SK-N-SH (cell line): ENCODE data around the gene CNGA2. TPM values are rescaled to one million over a fixed set of nuclear protein-coding genes. Genes with fewer than 3 reads are reported as not detected.

Source experiments
- CTCF ChIA-PET: fragments of 300-600, 350-600 bp; formaldehyde crosslinking; extraction: SDS; loops from one replicate; lab custom pipeline; 2021; lab: Yijun Ruan, JAX
- POLR2A ChIA-PET: fragments of 350-600 bp; sonication (Branson Sonifier 250); formaldehyde crosslinking; extraction: SDS; loops from one replicate; lab custom pipeline; 2020; ENCODE audit warnings: antibody characterized with exemption, inconsistent platforms; lab: Yijun Ruan, JAX
- DNase-seq: peaks from one replicate; pipeline ENCODE4 v3.0.0; 2012
- H2AFZ ChIP-seq: fragments of 200-600 bp; sonication (generic); 2 replicates; pipeline ENCODE4 v1.8.1; 2016; ENCODE audit warnings: antibody characterized with exemption, mild to moderate bottlenecking, low read depth
- H3F3A ChIP-seq: fragments of 200-600 bp; sonication (generic); replicated peaks from 2 replicates; pipeline ENCODE3; 2016; ENCODE audit warnings: antibody characterized with exemption, mild to moderate bottlenecking; ENCODE audit not compliant: insufficient read depth
- H3K27ac ChIP-seq, 2 experiments: fragments of 200-500 bp in 1 of 2; fragments of 200-600 bp in 1 of 2; sonication (Bioruptor generic) in 1 of 2; sonication (generic), shearing (Covaris generic) in 1 of 2; 2 replicates each; pipeline versions ENCODE4 v1.5.1 to v1.6.1; 2014 to 2016; ENCODE audit warnings: low read depth in 2 of 2, inconsistent platforms in 1 of 2, low read length in 1 of 2, mild to moderate bottlenecking in 1 of 2, mixed read lengths in 1 of 2
- H3K27me3 ChIP-seq: fragments of 200-600 bp; sonication (generic), shearing (Covaris generic); 2 replicates; pipeline ENCODE4 v1.6.1; 2016; ENCODE audit warnings: mixed run types; ENCODE audit not compliant: insufficient read depth
- H3K36me3 ChIP-seq, 2 experiments: fragments of 200-500 bp in 1 of 2; fragments of 200-600 bp in 1 of 2; sonication (Bioruptor generic) in 1 of 2; sonication (generic) in 1 of 2; replicated peaks in 1 of 2; 2 replicates each; pipeline versions ENCODE3 to v1.5.1; 2014 to 2016; ENCODE audit warnings: low read length in 1 of 2, mild to moderate bottlenecking in 1 of 2; ENCODE audit not compliant: insufficient read depth in 2 of 2, control insufficient read depth in 1 of 2
- H3K4me1 ChIP-seq, 2 experiments: fragments of 200-500 bp in 1 of 2; fragments of 200-600 bp in 1 of 2; sonication (Bioruptor generic) in 1 of 2; sonication (generic), shearing (Covaris generic) in 1 of 2; 2 replicates each; pipeline versions ENCODE4 v1.5.1 to v1.6.1; 2014 to 2016; ENCODE audit warnings: low read depth in 1 of 2, low read length in 1 of 2, mixed run types in 1 of 2; ENCODE audit not compliant: insufficient read depth in 2 of 2, control insufficient read depth in 1 of 2
- H3K4me2 ChIP-seq: fragments of 200-600 bp; sonication (generic), shearing (Covaris generic); 2 replicates; pipeline ENCODE4 v1.6.1; 2017; ENCODE audit warnings: mixed run types
- H3K4me3 ChIP-seq, 2 experiments: fragments of 200-500 bp in 1 of 2; fragments of 200-600 bp in 1 of 2; sonication (Bioruptor generic) in 1 of 2; sonication (generic), shearing (Covaris generic) in 1 of 2; 2 replicates each; pipeline versions ENCODE4 v1.5.1 to v1.8.1; 2014 to 2016; ENCODE audit warnings: low read depth in 2 of 2, inconsistent platforms in 1 of 2, low read length in 1 of 2, mild to moderate bottlenecking in 1 of 2, mixed read lengths in 1 of 2, moderate library complexity in 1 of 2
- H3K79me2 ChIP-seq: fragments of 200-600 bp; sonication (generic); 2 replicates; pipeline ENCODE4 v1.8.1; 2017; ENCODE audit warnings: mild to moderate bottlenecking; ENCODE audit not compliant: insufficient read depth
- H3K9ac ChIP-seq: fragments of 200-600 bp; sonication (generic); 2 replicates; pipeline ENCODE4 v1.6.1; 2017; ENCODE audit warnings: mixed run types
- H3K9me2 ChIP-seq: fragments of 200-600 bp; sonication (generic); 2 replicates; pipeline ENCODE4 v1.6.1; 2017; ENCODE audit warnings: mixed run types
- H3K9me3 ChIP-seq: fragments of 200-600 bp; sonication (generic); 2 replicates; pipeline ENCODE4 v1.6.1; 2017; ENCODE audit warnings: mixed run types, mild to moderate bottlenecking, moderate library complexity
- H4K20me1 ChIP-seq: fragments of 200-600 bp; sonication (generic); 2 replicates; pipeline ENCODE4 v1.6.1; 2017; ENCODE audit warnings: mild to moderate bottlenecking, mixed run types; ENCODE audit not compliant: insufficient read depth
- FOXJ3 ChIP-seq: sonication (generic); formaldehyde crosslinking; IDR thresholded peaks from 2 replicates; pipeline ENCODE4 v1.5.1; 2020; ENCODE audit warnings: mild to moderate bottlenecking, missing genetic modification reagents
- JUND ChIP-seq: IDR thresholded peaks from 2 replicates; pipeline ENCODE4 v1.4.0; 2012
- NFIC ChIP-seq: IDR thresholded peaks from 2 replicates; pipeline ENCODE4 v1.4.0; 2012; ENCODE audit warnings: borderline replicate concordance
- NRF1 ChIP-seq: IDR thresholded peaks from 2 replicates; pipeline ENCODE4 v1.6.1; 2012; ENCODE audit warnings: low read depth, mild to moderate bottlenecking, low read length
- RXRA ChIP-seq: IDR thresholded peaks from 2 replicates; pipeline ENCODE4 v1.4.0; 2012; ENCODE audit warnings: low read depth, mild to moderate bottlenecking, borderline replicate concordance
- TCF12 ChIP-seq: IDR thresholded peaks from 2 replicates; pipeline ENCODE4 v1.4.0; 2012
- TEAD4 ChIP-seq: IDR thresholded peaks from 2 replicates; pipeline ENCODE4 v1.4.0; 2012; ENCODE audit warnings: mild to moderate bottlenecking, borderline replicate concordance; ENCODE audit not compliant: insufficient read depth
- YY1 ChIP-seq: IDR thresholded peaks from 2 replicates; pipeline ENCODE4 v1.4.0; 2012; ENCODE audit warnings: low read depth, mild to moderate bottlenecking
- WGBS: methylation state at CpG from one replicate; pipeline ENCODE4 v1.1.6; 2017; ENCODE audit warnings: low lambda C conversion rate; 5-methylcytosine and 5-hydroxymethylcytosine counted together
- polyA plus RNA-seq, 3 experiments: library from polyadenylated mRNA; depleted of rRNA; stranded (reverse); fragments of >200 nt; gene quantifications; 2 replicates each; pipeline ENCODE4 v1.2.3, GENCODE V29; 2012
- TF ChIP-seq, protein P1 (sequence below): IDR thresholded peaks from 2 replicates; pipeline ENCODE4 v1.4.0; 2012; ENCODE audit warnings: low read depth, borderline replicate concordance
- TF ChIP-seq, protein P2 (sequence below): IDR thresholded peaks from 2 replicates; pipeline ENCODE4 v1.4.0; 2012; ENCODE audit warnings: low read depth, borderline replicate concordance
- TF ChIP-seq, protein P3 (sequence below): IDR thresholded peaks from 2 replicates; pipeline ENCODE4 v1.6.1; 2012; ENCODE audit warnings: mild to moderate bottlenecking, low read depth, low read length, moderate library complexity
- TF ChIP-seq, protein P4 (sequence below): IDR thresholded peaks from 2 replicates; pipeline ENCODE4 v1.4.0; 2012; ENCODE audit warnings: low read depth

The CNGA2 gene
- polyA plus RNA-seq, 1 of the 3 experiments (the other 2 are of a cell fraction) = not detected

DNA sequence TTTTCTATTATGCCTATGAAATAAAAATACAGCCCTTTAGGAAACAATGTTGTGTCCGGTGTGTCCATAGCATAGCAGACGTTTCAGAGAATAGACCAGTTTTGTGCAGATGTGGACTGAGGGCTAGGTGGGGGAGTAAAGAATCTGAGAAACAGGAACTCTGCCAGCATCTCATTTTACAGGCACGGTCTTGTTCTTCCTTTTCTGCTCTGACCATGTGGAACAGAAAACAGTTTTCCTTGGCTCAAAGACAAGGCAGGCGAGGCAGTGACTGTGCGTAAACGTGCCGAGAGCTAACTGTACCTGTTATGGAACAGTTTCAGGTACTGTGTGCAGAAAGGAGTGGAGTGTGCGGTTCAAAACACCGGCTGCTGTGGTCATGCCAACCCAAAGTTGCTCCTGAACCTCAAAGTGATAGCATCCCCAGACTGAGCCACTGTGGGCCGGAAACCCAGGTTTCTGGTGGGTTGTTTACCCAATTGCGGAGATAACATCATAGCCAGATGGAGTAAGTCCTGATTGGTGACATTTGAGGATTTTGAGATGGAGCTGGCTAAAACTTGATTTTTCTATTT lies 20.2 kb downstream of the CNGA2 start:
- H3F3A ChIP-seq = no peaks in the 10 kb centered on the region
- no peaks in the 10 kb centered on the region for H3K9me2 ChIP-seq
- 21% methylated on average over 11 of the region's 11 CpGs for WGBS
- H3K27me3 ChIP-seq = peaks cover 27% of the 10 kb centered on the region; the same call in 1 of the 2 replicates
- H3K36me3 ChIP-seq = no peaks in the 10 kb centered on the region
- no peak overlapping the region for H3K4me2 ChIP-seq
- no peak overlapping the region for H3K9ac ChIP-seq
- no peaks in the 10 kb centered on the region for H4K20me1 ChIP-seq
- no peaks in the 10 kb centered on the region for H3K9me3 ChIP-seq
- H3K79me2 ChIP-seq = no peaks in the 10 kb centered on the region
- CTCF ChIA-PET = interaction anchor here (1.2 to 3.5 kb wide), 2 partner anchors 878 to 881 kb away, joined by 3 to 11 read pairs; no protein-coding TSS in a partner anchor
- H3K27ac ChIP-seq = no peak overlapping the region
- H2AFZ ChIP-seq = no peak overlapping the region
- H3K4me3 ChIP-seq = no peak overlapping the region
- no peak for DNase-seq
- H3K4me1 ChIP-seq = no peaks in the 10 kb centered on the region
- TF ChIP-seq TEAD4 (no peak), TCF12 (no peak), YY1 (no peak), RXRA (no peak), NRF1 (no peak)
- TF ChIP-seq, protein P1, sequence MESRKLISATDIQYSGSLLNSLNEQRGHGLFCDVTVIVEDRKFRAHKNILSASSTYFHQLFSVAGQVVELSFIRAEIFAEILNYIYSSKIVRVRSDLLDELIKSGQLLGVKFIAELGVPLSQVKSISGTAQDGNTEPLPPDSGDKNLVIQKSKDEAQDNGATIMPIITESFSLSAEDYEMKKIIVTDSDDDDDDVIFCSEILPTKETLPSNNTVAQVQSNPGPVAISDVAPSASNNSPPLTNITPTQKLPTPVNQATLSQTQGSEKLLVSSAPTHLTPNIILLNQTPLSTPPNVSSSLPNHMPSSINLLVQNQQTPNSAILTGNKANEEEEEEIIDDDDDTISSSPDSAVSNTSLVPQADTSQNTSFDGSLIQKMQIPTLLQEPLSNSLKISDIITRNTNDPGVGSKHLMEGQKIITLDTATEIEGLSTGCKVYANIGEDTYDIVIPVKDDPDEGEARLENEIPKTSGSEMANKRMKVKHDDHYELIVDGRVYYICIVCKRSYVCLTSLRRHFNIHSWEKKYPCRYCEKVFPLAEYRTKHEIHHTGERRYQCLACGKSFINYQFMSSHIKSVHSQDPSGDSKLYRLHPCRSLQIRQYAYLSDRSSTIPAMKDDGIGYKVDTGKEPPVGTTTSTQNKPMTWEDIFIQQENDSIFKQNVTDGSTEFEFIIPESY = no peak
- TF ChIP-seq, all 33 proteins: peak for 0
- POLR2A ChIA-PET = no interaction called here

DNA sequence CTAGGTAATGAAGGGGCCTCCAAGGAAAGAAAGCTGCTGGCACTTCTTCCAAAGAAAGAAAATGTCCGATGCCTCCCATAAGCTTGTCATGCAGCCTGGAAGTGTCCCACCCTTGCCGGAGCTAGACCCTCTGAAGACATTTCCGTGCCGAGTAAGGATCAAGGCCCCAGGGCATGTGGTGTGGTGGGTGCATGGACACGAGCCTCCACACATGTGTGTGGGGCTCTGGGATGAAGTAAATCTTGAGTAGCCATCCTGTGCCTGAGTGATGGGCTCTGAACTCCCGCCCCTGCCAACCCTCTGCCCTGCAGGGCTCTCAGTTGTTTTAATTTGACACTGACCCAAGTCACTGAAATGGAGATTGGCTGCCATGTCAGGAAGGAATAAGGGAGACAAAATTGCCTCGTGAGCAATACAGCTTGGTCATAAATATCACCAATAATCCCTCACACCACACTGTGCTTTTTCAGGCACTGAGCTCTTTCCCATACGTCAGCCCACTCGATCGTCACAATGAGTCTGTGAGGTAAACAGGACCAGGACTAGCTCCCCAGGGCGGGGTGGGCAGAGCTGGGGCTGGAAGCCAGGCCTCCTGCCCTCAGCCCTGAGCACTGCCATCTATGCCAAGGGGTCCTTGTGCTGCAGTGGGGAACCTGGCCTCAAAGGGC lies 24.6 kb downstream of the CNGA2 start:
- Histone ChIP-seq H3K79me2 (no peaks in the 10 kb centered on the region), H3K27ac (no peak overlapping the region), H3K4me2 (no peak overlapping the region), H3K9me2 (no peaks in the 10 kb centered on the region), H3K9me3 (no peaks in the 10 kb centered on the region), H3K4me3 (no peak overlapping the region), H3K9ac (no peak overlapping the region), H3K36me3 (no peaks in the 10 kb centered on the region), H2AFZ (no peak overlapping the region), H3F3A (no peaks in the 10 kb centered on the region), H4K20me1 (no peaks in the 10 kb centered on the region), H3K27me3 (peaks cover 37% of the 10 kb centered on the region; the same call in 1 of the 2 replicates), H3K4me1 (no peaks in the 10 kb centered on the region)
- TF ChIP-seq, protein P2, sequence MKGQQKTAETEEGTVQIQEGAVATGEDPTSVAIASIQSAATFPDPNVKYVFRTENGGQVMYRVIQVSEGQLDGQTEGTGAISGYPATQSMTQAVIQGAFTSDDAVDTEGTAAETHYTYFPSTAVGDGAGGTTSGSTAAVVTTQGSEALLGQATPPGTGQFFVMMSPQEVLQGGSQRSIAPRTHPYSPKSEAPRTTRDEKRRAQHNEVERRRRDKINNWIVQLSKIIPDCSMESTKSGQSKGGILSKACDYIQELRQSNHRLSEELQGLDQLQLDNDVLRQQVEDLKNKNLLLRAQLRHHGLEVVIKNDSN = no peak
- TF ChIP-seq FOXJ3 (CRISPR knock-in tag) (no peak), NFIC (no peak), JUND (no peak), TEAD4 (no peak)
- TF ChIP-seq, protein P3, sequence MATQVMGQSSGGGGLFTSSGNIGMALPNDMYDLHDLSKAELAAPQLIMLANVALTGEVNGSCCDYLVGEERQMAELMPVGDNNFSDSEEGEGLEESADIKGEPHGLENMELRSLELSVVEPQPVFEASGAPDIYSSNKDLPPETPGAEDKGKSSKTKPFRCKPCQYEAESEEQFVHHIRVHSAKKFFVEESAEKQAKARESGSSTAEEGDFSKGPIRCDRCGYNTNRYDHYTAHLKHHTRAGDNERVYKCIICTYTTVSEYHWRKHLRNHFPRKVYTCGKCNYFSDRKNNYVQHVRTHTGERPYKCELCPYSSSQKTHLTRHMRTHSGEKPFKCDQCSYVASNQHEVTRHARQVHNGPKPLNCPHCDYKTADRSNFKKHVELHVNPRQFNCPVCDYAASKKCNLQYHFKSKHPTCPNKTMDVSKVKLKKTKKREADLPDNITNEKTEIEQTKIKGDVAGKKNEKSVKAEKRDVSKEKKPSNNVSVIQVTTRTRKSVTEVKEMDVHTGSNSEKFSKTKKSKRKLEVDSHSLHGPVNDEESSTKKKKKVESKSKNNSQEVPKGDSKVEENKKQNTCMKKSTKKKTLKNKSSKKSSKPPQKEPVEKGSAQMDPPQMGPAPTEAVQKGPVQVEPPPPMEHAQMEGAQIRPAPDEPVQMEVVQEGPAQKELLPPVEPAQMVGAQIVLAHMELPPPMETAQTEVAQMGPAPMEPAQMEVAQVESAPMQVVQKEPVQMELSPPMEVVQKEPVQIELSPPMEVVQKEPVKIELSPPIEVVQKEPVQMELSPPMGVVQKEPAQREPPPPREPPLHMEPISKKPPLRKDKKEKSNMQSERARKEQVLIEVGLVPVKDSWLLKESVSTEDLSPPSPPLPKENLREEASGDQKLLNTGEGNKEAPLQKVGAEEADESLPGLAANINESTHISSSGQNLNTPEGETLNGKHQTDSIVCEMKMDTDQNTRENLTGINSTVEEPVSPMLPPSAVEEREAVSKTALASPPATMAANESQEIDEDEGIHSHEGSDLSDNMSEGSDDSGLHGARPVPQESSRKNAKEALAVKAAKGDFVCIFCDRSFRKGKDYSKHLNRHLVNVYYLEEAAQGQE = no peak
- TF ChIP-seq, protein P4, sequence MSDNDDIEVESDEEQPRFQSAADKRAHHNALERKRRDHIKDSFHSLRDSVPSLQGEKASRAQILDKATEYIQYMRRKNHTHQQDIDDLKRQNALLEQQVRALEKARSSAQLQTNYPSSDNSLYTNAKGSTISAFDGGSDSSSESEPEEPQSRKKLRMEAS = no peak
- CTCF ChIA-PET = interaction anchor here (1.2 kb wide), 1 partner anchor 9 kb away, joined by 8 read pairs; no protein-coding TSS in a partner anchor
- POLR2A ChIA-PET = no interaction called here
- WGBS = 11% methylated on average over 11 of the region's 11 CpGs
- no peak for DNase-seq
